GM23248 (cell line): ENCODE data around the gene STPG1.

Experiments used
- EZH2 ChIP-seq: fragments of 200-600 bp; sonication (generic); IDR thresholded peaks from 2 replicates; pipeline ENCODE4 v1.6.1; 2018; ENCODE audit warnings: antibody characterized with exemption, mild to moderate bottlenecking; ENCODE audit not compliant: insufficient read depth, poor library complexity, severe bottlenecking
- EZH2phosphoT487 ChIP-seq: fragments of 200-600 bp; sonication (generic); IDR thresholded peaks from 2 replicates; pipeline ENCODE4 v1.6.1; 2018; ENCODE audit warnings: antibody characterized with exemption, moderate library complexity, mild to moderate bottlenecking, low read depth; ENCODE audit not compliant: insufficient read depth

DNA sequence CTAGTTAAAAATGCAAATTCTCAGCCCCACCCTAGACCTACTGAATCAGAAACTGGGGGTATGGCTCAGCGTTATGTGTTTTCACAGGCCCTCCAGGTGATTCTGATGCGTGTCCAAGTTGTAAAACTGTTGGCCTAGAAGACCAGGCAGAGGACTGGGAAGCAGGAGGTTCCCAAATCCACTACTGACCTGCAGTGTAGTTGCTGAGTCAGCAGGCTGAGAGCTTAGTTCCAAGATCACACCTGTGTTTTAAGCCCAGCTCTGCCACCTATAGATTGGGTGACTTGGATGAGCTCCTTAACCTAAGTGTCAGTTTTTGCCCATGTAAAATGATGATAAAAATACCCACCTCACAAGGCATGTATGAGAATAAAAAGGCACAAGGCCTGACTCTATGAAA is 90.3 kb downstream of the STPG1 start:
- TF ChIP-seq EZH2 (no peak), EZH2phosphoT487 (no peak)
